ENCODE data around the gene PCBP3. TPM values are rescaled to one million over a fixed set of nuclear protein-coding genes. Genes with fewer than 3 reads are reported as not detected.

Gene PCBP3
- total and polyA plus RNA-seq, 2 of the 13 experiments (the other 11 are each of a cell fraction or from before 2014, with no cell fraction given), result not detected

DNA sequence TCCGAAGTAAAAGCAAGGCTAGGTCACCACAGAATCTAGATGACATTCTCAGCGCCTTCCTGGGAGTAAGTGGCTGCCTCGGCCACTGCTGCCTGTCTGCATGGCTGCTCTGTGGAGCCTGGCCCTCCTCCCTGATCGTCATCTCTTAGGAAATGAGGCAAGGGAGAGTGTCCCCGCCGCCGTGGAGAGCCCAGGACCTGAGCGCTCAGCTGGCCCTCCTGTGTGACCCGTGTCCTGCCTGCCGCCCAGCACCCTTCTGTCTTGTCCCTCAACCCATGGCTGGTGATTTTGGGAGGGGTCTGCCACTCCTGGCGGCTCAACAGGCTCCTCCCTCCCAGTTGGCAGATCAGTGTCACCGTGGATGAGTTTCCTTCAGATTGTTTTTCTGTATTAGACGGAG is 181.7 kb downstream of the PCBP3 start (continued):
- no peak for TF ChIP-seq KIAA2018 (CRISPR knock-in tag; IDR thresholded peaks at IDR 0.05; ENCODE audit: borderline replicate concordance)
- no peak for TF ChIP-seq RXRB (CRISPR knock-in tag; IDR thresholded peaks at IDR 0.05; ENCODE audit: borderline replicate concordance)
- TF ChIP-seq, protein P1, sequence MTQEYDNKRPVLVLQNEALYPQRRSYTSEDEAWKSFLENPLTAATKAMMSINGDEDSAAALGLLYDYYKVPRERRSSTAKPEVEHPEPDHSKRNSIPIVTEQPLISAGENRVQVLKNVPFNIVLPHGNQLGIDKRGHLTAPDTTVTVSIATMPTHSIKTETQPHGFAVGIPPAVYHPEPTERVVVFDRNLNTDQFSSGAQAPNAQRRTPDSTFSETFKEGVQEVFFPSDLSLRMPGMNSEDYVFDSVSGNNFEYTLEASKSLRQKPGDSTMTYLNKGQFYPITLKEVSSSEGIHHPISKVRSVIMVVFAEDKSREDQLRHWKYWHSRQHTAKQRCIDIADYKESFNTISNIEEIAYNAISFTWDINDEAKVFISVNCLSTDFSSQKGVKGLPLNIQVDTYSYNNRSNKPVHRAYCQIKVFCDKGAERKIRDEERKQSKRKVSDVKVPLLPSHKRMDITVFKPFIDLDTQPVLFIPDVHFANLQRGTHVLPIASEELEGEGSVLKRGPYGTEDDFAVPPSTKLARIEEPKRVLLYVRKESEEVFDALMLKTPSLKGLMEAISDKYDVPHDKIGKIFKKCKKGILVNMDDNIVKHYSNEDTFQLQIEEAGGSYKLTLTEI (CRISPR knock-in tag; conservative IDR thresholded peaks at IDR 0.05), result no peak
- TF ChIP-seq ZNF780A (CRISPR knock-in tag; IDR thresholded peaks at IDR 0.05), result no peak

All from HepG2 (cell line).